ENCODE measurements around the gene MEPE. TPM values are rescaled to one million over a fixed set of nuclear protein-coding genes. Genes with fewer than 3 reads are reported as not detected.

MEPE gene
- total and polyA plus RNA-seq, 10 of the 15 experiments (the other 5 are each of a cell fraction or from before 2014, with no cell fraction given): not detected

- TF ChIP-seq, protein P1, sequence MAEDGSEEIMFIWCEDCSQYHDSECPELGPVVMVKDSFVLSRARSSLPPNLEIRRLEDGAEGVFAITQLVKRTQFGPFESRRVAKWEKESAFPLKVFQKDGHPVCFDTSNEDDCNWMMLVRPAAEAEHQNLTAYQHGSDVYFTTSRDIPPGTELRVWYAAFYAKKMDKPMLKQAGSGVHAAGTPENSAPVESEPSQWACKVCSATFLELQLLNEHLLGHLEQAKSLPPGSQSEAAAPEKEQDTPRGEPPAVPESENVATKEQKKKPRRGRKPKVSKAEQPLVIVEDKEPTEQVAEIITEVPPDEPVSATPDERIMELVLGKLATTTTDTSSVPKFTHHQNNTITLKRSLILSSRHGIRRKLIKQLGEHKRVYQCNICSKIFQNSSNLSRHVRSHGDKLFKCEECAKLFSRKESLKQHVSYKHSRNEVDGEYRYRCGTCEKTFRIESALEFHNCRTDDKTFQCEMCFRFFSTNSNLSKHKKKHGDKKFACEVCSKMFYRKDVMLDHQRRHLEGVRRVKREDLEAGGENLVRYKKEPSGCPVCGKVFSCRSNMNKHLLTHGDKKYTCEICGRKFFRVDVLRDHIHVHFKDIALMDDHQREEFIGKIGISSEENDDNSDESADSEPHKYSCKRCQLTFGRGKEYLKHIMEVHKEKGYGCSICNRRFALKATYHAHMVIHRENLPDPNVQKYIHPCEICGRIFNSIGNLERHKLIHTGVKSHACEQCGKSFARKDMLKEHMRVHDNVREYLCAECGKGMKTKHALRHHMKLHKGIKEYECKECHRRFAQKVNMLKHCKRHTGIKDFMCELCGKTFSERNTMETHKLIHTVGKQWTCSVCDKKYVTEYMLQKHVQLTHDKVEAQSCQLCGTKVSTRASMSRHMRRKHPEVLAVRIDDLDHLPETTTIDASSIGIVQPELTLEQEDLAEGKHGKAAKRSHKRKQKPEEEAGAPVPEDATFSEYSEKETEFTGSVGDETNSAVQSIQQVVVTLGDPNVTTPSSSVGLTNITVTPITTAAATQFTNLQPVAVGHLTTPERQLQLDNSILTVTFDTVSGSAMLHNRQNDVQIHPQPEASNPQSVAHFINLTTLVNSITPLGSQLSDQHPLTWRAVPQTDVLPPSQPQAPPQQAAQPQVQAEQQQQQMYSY (CRISPR knock-in tag; IDR thresholded peaks at IDR 0.05): no peak
- TF ChIP-seq, protein P2, sequence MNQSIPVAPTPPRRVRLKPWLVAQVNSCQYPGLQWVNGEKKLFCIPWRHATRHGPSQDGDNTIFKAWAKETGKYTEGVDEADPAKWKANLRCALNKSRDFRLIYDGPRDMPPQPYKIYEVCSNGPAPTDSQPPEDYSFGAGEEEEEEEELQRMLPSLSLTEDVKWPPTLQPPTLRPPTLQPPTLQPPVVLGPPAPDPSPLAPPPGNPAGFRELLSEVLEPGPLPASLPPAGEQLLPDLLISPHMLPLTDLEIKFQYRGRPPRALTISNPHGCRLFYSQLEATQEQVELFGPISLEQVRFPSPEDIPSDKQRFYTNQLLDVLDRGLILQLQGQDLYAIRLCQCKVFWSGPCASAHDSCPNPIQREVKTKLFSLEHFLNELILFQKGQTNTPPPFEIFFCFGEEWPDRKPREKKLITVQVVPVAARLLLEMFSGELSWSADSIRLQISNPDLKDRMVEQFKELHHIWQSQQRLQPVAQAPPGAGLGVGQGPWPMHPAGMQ (IDR thresholded peaks at IDR 0.05; ENCODE audit: borderline replicate concordance): no peak
- TF ChIP-seq MYB (IDR thresholded peaks at IDR 0.05; ENCODE audit: borderline replicate concordance, low read depth, low read length) (no peak), ZBTB11 (CRISPR knock-in tag; IDR thresholded peaks at IDR 0.05) (no peak), SMAD1 (IDR thresholded peaks at IDR 0.05; ENCODE audit: low read depth, partially characterized antibody) (no peak), SUPT20H (IDR thresholded peaks at IDR 0.05; ENCODE audit: borderline replicate concordance, control insufficient read depth, low read depth, low read length) (no peak), SREBF2 (IDR thresholded peaks at IDR 0.05; ENCODE audit: low read length) (no peak), YY1 (IDR thresholded peaks at IDR 0.05; ENCODE audit: low read depth, low read length) (no peak), FOXM1 (IDR thresholded peaks at IDR 0.05; ENCODE audit: low read depth, low read length) (no peak), HDAC2 (IDR thresholded peaks at IDR 0.05) (no peak)
- TF ChIP-seq, protein P3, sequence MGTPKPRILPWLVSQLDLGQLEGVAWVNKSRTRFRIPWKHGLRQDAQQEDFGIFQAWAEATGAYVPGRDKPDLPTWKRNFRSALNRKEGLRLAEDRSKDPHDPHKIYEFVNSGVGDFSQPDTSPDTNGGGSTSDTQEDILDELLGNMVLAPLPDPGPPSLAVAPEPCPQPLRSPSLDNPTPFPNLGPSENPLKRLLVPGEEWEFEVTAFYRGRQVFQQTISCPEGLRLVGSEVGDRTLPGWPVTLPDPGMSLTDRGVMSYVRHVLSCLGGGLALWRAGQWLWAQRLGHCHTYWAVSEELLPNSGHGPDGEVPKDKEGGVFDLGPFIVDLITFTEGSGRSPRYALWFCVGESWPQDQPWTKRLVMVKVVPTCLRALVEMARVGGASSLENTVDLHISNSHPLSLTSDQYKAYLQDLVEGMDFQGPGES (IDR thresholded peaks at IDR 0.05): no peak
- TF ChIP-seq, protein P4, sequence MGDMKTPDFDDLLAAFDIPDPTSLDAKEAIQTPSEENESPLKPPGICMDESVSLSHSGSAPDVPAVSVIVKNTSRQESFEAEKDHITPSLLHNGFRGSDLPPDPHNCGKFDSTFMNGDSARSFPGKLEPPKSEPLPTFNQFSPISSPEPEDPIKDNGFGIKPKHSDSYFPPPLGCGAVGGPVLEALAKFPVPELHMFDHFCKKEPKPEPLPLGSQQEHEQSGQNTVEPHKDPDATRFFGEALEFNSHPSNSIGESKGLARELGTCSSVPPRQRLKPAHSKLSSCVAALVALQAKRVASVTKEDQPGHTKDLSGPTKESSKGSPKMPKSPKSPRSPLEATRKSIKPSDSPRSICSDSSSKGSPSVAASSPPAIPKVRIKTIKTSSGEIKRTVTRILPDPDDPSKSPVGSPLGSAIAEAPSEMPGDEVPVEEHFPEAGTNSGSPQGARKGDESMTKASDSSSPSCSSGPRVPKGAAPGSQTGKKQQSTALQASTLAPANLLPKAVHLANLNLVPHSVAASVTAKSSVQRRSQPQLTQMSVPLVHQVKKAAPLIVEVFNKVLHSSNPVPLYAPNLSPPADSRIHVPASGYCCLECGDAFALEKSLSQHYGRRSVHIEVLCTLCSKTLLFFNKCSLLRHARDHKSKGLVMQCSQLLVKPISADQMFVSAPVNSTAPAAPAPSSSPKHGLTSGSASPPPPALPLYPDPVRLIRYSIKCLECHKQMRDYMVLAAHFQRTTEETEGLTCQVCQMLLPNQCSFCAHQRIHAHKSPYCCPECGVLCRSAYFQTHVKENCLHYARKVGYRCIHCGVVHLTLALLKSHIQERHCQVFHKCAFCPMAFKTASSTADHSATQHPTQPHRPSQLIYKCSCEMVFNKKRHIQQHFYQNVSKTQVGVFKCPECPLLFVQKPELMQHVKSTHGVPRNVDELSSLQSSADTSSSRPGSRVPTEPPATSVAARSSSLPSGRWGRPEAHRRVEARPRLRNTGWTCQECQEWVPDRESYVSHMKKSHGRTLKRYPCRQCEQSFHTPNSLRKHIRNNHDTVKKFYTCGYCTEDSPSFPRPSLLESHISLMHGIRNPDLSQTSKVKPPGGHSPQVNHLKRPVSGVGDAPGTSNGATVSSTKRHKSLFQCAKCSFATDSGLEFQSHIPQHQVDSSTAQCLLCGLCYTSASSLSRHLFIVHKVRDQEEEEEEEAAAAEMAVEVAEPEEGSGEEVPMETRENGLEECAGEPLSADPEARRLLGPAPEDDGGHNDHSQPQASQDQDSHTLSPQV (IDR thresholded peaks at IDR 0.05): no peak
These were observed 3.0 kb downstream of the MEPE start (continued) for GRCh38 chr4:87835743-87836142.
